Measurements from ENCODE around the gene CHD2.
A peak's percentile ranks its signal among the peaks of the same experiment; 100 is the strongest.

The CHD2 gene

GRCh38 chr15:92968926-92969651 is 69.0 kb downstream of the CHD2 start:
- Histone ChIP-seq H3K4me3 (ENCODE audit: low read depth in 1 of 2, low read length in 2 of 2) (no peak overlapping the region), H3K27me3 (ENCODE audit: low read depth, low read length) (no peaks in the 10 kb centered on the region), H3K9me3 (ENCODE audit: control insufficient read depth in 1 of 2, low read length in 2 of 2) (no peaks in the 10 kb centered on the region), H3K4me1 (ENCODE audit: control insufficient read depth in 1 of 2, insufficient read depth in 2 of 2, low read length in 2 of 2) (peaks cover 0 to 12% of the 10 kb centered on the region in 2 donors), H3K27ac (ENCODE audit: low read length) (peak overlapping the region; percentile 46), H3K36me3 (ENCODE audit: control insufficient read depth in 1 of 2, insufficient read depth in 2 of 2, low read length in 2 of 2) (peaks cover 30 to 68% of the 10 kb centered on the region in 2 donors)

DNA sequence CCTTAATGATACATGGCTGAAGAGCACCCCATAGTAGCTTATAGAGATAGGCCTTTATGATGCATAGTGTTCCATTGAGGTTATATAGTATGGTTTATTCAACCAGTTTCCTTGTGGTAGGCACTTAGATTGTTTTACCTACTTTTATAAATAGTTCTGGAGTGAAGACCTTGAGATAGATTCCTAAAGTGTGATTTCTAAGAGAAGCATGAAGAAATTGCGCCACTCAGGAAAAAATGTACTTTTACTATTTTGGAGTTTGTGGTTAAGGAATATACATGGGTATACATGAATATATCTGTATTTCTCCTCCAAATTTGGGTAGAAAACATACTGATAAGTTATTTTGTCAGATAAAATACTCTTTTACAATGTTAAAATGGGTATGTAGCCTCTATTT is 70.5 kb downstream of the CHD2 start:
- H3K27ac ChIP-seq (ENCODE audit: low read length): no peak overlapping the region
- H3K27me3 ChIP-seq (ENCODE audit: low read depth, low read length): no peaks in the 10 kb centered on the region
- no peaks in the 10 kb centered on the region for H3K9me3 ChIP-seq (ENCODE audit: control insufficient read depth in 1 of 2, low read length in 2 of 2)
- H3K36me3 ChIP-seq (ENCODE audit: control insufficient read depth in 1 of 2, insufficient read depth in 2 of 2, low read length in 2 of 2): peaks cover 37 to 70% of the 10 kb centered on the region in 2 donors
- H3K4me3 ChIP-seq (ENCODE audit: low read depth in 1 of 2, low read length in 2 of 2): no peak overlapping the region
- peaks cover 0 to 22% of the 10 kb centered on the region in 2 donors for H3K4me1 ChIP-seq (ENCODE audit: control insufficient read depth in 1 of 2, insufficient read depth in 2 of 2, low read length in 2 of 2)

DNA sequence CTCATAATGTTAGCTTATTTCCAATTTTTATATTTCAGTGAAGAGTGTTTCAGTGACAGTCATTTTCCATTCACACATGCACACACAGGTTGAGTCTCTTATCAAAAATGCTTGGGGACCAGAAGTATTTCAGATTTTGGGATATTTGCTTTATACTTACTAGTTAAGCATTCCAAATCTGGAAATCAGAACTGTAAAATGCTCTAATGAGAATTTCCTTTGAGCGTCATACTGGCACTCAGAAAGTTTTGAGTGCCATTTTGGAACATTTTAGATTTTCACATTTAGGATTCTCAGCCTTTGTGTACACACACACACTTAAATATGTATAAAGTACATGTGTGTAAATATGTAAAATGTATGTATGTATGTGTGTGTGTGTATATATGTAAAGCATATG is 71.0 kb downstream of the CHD2 start:
- Histone ChIP-seq H3K27ac (ENCODE audit: low read length) (no peak overlapping the region), H3K27me3 (ENCODE audit: low read depth, low read length) (no peaks in the 10 kb centered on the region), H3K9me3 (ENCODE audit: control insufficient read depth in 1 of 2, low read length in 2 of 2) (no peaks in the 10 kb centered on the region), H3K36me3 (ENCODE audit: control insufficient read depth in 1 of 2, insufficient read depth in 2 of 2, low read length in 2 of 2) (peaks cover 37 to 70% of the 10 kb centered on the region in 2 donors), H3K4me1 (ENCODE audit: control insufficient read depth in 1 of 2, insufficient read depth in 2 of 2, low read length in 2 of 2) (peaks cover 0 to 22% of the 10 kb centered on the region in 2 donors), H3K4me3 (ENCODE audit: low read depth in 1 of 2, low read length in 2 of 2) (no peak overlapping the region)

- Histone ChIP-seq H3K4me3 (ENCODE audit: low read depth in 1 of 2, low read length in 2 of 2) (no peak overlapping the region), H3K9me3 (ENCODE audit: control insufficient read depth in 1 of 2, low read length in 2 of 2) (no peaks in the 10 kb centered on the region), H3K36me3 (ENCODE audit: control insufficient read depth in 1 of 2, insufficient read depth in 2 of 2, low read length in 2 of 2) (peaks cover 37 to 67% of the 10 kb centered on the region in 2 donors), H3K4me1 (ENCODE audit: control insufficient read depth in 1 of 2, insufficient read depth in 2 of 2, low read length in 2 of 2) (peaks cover 0 to 22% of the 10 kb centered on the region in 2 donors), H3K27me3 (ENCODE audit: low read depth, low read length) (no peaks in the 10 kb centered on the region), H3K27ac (ENCODE audit: low read length) (no peak overlapping the region)
These were observed 71.6 kb downstream of the CHD2 start for GRCh38 chr15:92971713-92972112.

- Histone ChIP-seq H3K27ac (ENCODE audit: low read length) (no peak overlapping the region), H3K9me3 (ENCODE audit: control insufficient read depth in 1 of 2, low read length in 2 of 2) (no peaks in the 10 kb centered on the region), H3K36me3 (ENCODE audit: control insufficient read depth in 1 of 2, insufficient read depth in 2 of 2, low read length in 2 of 2) (peaks cover 38 to 64% of the 10 kb centered on the region in 2 donors), H3K27me3 (ENCODE audit: low read depth, low read length) (no peaks in the 10 kb centered on the region), H3K4me3 (ENCODE audit: low read depth in 1 of 2, low read length in 2 of 2) (no peak overlapping the region), H3K4me1 (ENCODE audit: control insufficient read depth in 1 of 2, insufficient read depth in 2 of 2, low read length in 2 of 2) (peaks cover 0 to 26% of the 10 kb centered on the region in 2 donors)
These were observed 74.2 kb downstream of the CHD2 start for GRCh38 chr15:92974183-92974915.

GRCh38 chr15:92979011-92979701 is 79.0 kb downstream of the CHD2 start:
- H3K4me1 ChIP-seq (ENCODE audit: control insufficient read depth in 1 of 2, insufficient read depth in 2 of 2, low read length in 2 of 2): peaks cover 0 to 27% of the 10 kb centered on the region in 2 donors
- H3K4me3 ChIP-seq (ENCODE audit: low read depth in 1 of 2, low read length in 2 of 2): no peak overlapping the region
- peaks cover 58 to 63% of the 10 kb centered on the region in 2 donors for H3K36me3 ChIP-seq (ENCODE audit: control insufficient read depth in 1 of 2, insufficient read depth in 2 of 2, low read length in 2 of 2)
- H3K9me3 ChIP-seq (ENCODE audit: control insufficient read depth in 1 of 2, low read length in 2 of 2): no peaks in the 10 kb centered on the region
- H3K27ac ChIP-seq (ENCODE audit: low read length): peak overlapping the region; percentile 52
- H3K27me3 ChIP-seq (ENCODE audit: low read depth, low read length): no peaks in the 10 kb centered on the region

- Histone ChIP-seq H3K4me3 (ENCODE audit: low read depth in 1 of 2, low read length in 2 of 2) (no peak overlapping the region), H3K9me3 (ENCODE audit: control insufficient read depth in 1 of 2, low read length in 2 of 2) (no peaks in the 10 kb centered on the region), H3K36me3 (ENCODE audit: control insufficient read depth in 1 of 2, insufficient read depth in 2 of 2, low read length in 2 of 2) (peaks cover 64 to 73% of the 10 kb centered on the region in 2 donors), H3K27ac (ENCODE audit: low read length) (no peak overlapping the region), H3K4me1 (ENCODE audit: control insufficient read depth in 1 of 2, insufficient read depth in 2 of 2, low read length in 2 of 2) (peaks cover 0 to 18% of the 10 kb centered on the region in 2 donors), H3K27me3 (ENCODE audit: low read depth, low read length) (no peaks in the 10 kb centered on the region)
These were observed 81.2 kb downstream of the CHD2 start for GRCh38 chr15:92981333-92981732.

GRCh38 chr15:92984161-92984560 is 84.0 kb downstream of the CHD2 start:
- H3K36me3 ChIP-seq (ENCODE audit: control insufficient read depth in 1 of 2, insufficient read depth in 2 of 2, low read length in 2 of 2): peaks cover 64% of the 10 kb centered on the region in 2 donors
- no peaks in the 10 kb centered on the region for H3K27me3 ChIP-seq (ENCODE audit: low read depth, low read length)
- no peaks in the 10 kb centered on the region for H3K9me3 ChIP-seq (ENCODE audit: control insufficient read depth in 1 of 2, low read length in 2 of 2)
- H3K27ac ChIP-seq (ENCODE audit: low read length): no peak overlapping the region
- peaks cover 0 to 4% of the 10 kb centered on the region in 2 donors for H3K4me1 ChIP-seq (ENCODE audit: control insufficient read depth in 1 of 2, insufficient read depth in 2 of 2, low read length in 2 of 2)
- H3K4me3 ChIP-seq (ENCODE audit: low read depth in 1 of 2, low read length in 2 of 2): no peak overlapping the region

GRCh38 chr15:92989470-92989869 is 89.3 kb downstream of the CHD2 start:
- Histone ChIP-seq H3K4me1 (ENCODE audit: control insufficient read depth in 1 of 2, insufficient read depth in 2 of 2, low read length in 2 of 2) (peaks cover 0 to 5% of the 10 kb centered on the region in 2 donors), H3K4me3 (ENCODE audit: low read depth in 1 of 2, low read length in 2 of 2) (no peak overlapping the region), H3K36me3 (ENCODE audit: control insufficient read depth in 1 of 2, insufficient read depth in 2 of 2, low read length in 2 of 2) (peaks cover 63 to 66% of the 10 kb centered on the region in 2 donors), H3K27me3 (ENCODE audit: low read depth, low read length) (no peaks in the 10 kb centered on the region), H3K27ac (ENCODE audit: low read length) (no peak overlapping the region), H3K9me3 (ENCODE audit: control insufficient read depth in 1 of 2, low read length in 2 of 2) (no peaks in the 10 kb centered on the region)

GRCh38 chr15:92990031-92990430 is 89.9 kb downstream of the CHD2 start:
- Histone ChIP-seq H3K4me1 (ENCODE audit: control insufficient read depth in 1 of 2, insufficient read depth in 2 of 2, low read length in 2 of 2) (peaks cover 0 to 5% of the 10 kb centered on the region in 2 donors), H3K36me3 (ENCODE audit: control insufficient read depth in 1 of 2, insufficient read depth in 2 of 2, low read length in 2 of 2) (peaks cover 58 to 64% of the 10 kb centered on the region in 2 donors), H3K9me3 (ENCODE audit: control insufficient read depth in 1 of 2, low read length in 2 of 2) (no peaks in the 10 kb centered on the region), H3K27me3 (ENCODE audit: low read depth, low read length) (no peaks in the 10 kb centered on the region), H3K27ac (ENCODE audit: low read length) (no peak overlapping the region), H3K4me3 (ENCODE audit: low read depth in 1 of 2, low read length in 2 of 2) (no peak overlapping the region)

DNA sequence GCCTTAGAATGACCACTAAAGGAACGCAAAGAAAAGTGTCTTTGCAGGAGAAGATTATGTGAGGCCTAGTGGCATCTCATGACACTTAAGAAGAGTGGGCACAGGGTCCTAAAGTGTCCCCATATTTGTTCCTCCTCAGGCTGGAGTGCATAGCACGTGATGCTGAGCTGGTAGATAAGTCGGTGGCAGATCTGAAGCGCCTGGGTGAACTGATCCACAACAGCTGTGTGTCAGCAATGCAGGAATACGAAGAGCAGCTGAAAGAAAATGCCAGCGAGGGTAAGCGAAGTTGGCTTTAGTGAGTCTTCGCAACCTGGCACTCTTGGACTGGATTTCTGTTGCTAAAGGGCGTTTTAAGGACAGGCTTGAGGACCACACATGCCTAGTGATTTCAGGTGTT is 92.6 kb downstream of the CHD2 start:
- Histone ChIP-seq H3K27me3 (ENCODE audit: low read depth, low read length) (no peaks in the 10 kb centered on the region), H3K27ac (ENCODE audit: low read length) (no peak overlapping the region), H3K4me3 (ENCODE audit: low read depth in 1 of 2, low read length in 2 of 2) (no peak overlapping the region), H3K36me3 (ENCODE audit: control insufficient read depth in 1 of 2, insufficient read depth in 2 of 2, low read length in 2 of 2) (peaks cover 59 to 68% of the 10 kb centered on the region in 2 donors), H3K4me1 (ENCODE audit: control insufficient read depth in 1 of 2, insufficient read depth in 2 of 2, low read length in 2 of 2) (peaks cover 0 to 5% of the 10 kb centered on the region in 2 donors), H3K9me3 (ENCODE audit: control insufficient read depth in 1 of 2, low read length in 2 of 2) (no peaks in the 10 kb centered on the region)

Measured in muscle layer of duodenum (tissue), 2 donors.